Activated T-cell treated with anti-CD3 and anti-CD28 coated beads for 48 hours (primary cell): Measurements from ENCODE around the gene MRAP.
"Not testable (repeated sequence)": the region's sequence is repeated elsewhere in the genome, so short reads cannot be mapped to it uniquely, and the experiment has no call there.

Source experiments
- DNase-seq: peaks from one replicate; pipeline ENCODE4 v3.0.0-alpha.2; 2020; ENCODE audit warnings: low read depth

Gene MRAP

DNA sequence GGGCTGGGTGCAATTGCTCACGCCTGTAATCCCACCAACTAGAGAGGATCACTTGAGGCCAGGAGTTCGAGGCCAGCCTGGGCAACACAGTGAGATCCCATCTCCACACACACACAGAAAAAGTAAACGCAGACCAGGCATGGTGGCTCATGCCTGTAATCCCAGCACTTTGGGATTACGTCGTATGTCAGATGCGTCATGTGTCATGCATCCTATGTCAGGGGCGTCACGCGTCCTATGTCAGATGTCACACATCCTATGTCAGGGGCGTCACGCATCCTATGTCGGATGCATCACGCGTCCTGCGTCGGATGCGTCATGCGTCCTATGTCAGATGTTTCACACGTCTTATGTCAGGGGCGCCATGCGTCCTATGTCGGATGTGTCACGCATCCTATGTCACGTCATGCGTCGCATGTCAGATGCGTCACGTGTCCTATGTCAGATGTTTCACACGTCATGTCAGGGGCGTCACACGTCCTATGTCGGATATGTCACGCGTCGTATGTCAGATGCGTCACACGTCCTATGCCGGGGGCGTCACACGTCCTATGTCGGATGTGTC is 1.5 kb downstream of the MRAP start:
- DNase-seq, result no peak

DNA sequence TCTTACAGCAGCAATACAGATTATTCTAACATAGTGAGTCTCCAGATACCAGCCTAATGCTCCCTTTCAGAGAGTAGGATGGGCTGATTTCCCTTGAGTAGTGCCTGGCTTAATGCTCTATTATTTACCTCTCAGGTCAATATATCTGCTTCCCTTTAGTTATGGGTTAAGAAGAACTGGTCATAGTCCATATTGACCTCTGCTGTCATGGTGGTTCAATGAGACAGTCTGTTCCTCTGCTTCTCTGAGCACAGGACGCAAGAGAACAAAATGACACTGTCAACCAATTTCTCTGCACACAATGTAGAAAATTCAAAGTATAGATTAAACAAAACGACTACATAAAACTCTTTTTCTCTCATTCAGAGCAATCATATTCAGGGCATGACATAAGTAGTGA is 2.9 kb downstream of the MRAP start:
- DNase-seq, result no peak

- DNase-seq, result no peak
These were observed 3.9 kb downstream of the MRAP start for GRCh38 chr21:32302560-32302959.

DNA sequence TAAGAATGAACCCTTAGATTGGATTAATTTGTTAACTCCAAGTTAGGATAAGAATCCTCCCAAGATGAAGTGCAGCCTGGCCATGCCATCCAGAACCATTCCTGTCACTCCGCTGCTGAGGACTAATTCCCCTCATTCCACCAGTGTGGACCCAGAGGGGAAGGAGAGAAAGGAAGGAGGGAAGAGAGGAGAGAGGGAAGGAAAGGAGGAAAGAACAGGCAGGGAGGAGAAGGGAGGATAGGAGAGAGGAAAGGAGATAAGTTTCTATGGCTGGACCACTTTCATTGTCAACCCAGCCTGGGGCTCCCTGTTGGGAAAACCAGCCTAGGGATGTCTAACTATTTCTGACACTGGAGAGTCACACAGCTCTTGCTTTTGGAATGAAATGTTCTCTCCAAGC is 4.7 kb downstream of the MRAP start:
- DNase-seq, result no peak

DNA sequence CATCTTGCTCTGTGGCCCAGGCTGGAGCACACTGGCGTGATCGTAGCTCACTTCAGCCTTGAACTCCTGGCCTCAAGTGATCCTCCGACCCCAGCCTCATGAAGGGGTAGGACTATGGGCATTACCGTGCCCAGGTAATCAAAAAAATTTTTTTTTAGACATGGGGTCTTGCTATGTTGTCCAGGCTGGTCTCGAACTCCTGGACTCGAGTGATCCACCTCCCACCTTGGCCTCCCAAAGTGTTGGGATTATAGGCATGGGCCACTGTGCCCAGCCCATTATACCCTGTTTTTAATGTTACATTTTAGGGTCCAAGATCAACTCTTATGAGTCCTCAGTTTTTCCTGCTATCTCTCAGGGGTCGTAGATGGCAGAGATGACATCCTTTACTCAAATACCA is 6.3 kb downstream of the MRAP start:
- DNase-seq, result no peak

DNA sequence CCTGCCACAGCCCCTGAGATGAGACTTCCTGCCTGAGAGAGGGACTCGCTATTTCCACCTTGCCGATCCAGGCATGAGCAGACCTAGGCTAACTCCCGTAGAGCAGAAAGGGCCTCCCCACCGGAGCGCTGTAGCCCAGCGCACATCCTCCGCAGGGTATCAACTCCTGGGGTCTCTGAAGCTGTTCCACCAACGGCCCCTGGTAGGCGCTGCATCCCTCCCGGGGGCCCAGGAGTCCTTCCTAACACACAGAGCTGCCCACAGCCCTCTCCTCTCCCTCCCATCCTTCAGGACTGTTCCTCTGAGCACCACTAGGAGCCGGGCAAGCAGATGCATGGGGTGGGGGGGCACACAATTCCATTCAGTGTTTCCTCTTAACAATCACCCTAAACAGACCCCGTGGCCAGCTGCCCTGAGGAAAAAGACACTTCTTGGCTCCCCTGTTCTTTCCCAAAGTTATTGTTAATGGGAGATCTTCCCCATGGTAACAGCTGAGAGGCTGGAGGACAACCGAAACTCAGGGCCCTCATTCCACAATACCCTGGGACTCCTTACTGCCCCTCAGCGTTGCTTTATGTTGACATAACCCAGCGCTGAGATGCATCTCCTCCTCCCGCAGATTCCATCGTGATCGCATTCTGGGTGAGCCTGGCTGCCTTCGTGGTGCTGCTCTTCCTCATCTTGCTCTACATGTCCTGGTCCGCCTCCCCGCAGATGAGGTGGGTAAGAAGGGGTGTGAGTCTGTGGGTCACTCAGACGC is 7.5 kb downstream of the MRAP start:
- DNase-seq, result no peak

- no peak for DNase-seq
These were observed 9.1 kb downstream of the MRAP start for GRCh38 chr21:32307706-32308105.

DNA sequence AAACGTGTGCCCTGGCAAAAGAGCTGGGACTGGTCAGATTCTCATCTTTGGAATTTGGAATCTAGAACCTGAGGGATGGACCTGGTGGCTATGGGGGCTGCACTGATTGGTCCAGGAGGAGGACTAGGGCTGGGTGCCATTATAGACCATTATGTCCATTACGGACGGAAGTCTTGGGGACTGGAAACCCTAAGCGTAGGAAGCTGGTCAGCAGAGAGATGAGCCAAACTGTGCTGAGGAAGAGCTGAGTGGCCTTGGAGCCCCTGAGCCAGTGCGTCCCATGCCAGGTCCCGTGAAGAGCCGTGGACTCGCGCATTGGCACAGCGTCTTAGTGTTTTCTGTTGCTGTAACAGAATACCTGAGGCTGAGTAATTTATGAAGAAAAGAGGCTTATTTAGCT is 10.0 kb downstream of the MRAP start:
- DNase-seq, result no peak

DNA sequence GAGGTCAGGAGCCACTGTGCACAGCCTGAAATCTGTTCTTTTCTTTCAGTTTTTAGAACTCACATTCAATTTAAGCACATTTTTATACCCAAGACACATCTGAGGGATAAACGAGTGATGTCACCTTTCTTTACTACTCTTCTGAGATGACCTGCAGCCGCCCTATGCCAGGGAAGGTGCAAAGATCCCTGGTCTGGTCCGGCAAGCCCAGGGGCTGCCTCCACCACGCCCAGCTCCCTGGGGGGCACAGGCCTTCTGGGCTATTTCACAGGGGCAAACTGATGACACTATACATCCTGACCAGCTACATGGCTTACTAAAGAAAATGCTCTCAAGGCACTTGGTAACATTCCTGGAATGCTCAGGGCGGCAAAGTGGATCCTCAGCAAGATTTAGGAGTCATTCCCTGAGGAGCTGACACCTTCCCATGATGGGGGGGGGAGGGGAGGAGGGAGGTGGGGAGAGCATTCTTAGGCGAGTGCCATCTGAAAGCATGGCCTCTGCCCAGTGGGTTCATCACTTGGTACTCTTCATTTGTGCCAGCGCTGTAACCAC is 11.3 kb downstream of the MRAP start:
- DNase-seq, result no peak

- not testable (repeated sequence) for DNase-seq
These were observed 12.3 kb downstream of the MRAP start for GRCh38 chr21:32310976-32311375.

DNA sequence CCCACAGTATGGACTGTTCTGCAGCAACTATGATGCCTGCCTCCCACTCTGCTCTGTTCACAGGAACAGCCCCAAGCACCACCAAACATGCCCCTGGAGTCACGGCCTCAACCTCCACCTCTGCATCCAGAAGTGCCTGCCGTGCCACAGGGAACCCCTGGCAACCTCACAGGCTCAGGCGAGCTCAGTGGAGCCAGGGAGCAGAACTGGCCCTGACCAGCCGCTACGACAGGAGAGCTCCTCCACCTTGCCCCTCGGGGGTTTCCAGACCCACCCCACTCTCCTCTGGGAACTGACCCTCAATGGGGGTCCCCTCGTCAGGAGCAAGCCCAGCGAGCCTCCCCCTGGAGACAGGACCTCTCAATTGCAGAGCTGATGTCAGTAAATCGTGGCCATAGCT is 13.0 kb downstream of the MRAP start:
- DNase-seq, result no peak

DNA sequence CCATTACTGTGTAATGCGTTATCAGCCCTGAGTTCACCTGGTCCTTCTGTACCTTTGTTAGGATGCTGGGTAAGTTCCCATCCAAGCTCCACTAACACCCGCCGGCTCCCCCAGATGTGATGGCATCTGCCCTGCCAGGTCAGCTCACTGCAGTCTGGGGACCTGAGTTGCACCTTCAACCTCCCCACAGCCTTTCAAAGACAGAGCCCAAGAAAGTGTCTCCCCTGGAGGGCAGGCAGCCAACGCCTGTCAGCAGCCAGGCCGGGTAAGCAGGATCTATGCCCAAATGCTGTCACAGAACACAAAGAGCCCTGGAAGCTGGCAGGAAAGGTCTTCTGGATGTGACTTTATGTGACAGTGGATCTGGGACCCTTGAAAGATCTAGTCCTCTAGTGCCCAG is 13.7 kb downstream of the MRAP start:
- DNase-seq, result no peak

DNA sequence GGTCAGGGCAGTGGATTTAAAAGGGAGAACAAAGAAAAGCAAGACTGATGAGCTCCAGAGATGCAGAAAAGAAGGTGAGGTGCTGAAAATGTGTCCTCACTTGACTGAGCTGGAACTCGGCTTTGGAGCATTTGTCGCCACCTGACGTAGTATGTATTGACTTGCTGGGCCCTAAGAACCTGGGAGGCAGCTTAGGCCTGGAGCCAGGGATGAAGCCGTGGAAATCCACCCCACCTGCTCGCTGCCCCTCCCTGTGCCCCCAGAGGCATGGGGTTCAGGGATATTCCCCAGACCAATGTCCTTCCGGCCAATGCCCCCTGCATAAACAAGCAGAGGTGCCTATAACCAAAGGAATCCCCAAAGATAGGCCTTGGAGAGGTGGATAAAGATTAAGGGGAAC is 14.3 kb downstream of the MRAP start:
- DNase-seq, result no peak

GRCh38 chr21:32314806-32315205 is 16.2 kb downstream of the MRAP start:
- no peak for DNase-seq

DNA sequence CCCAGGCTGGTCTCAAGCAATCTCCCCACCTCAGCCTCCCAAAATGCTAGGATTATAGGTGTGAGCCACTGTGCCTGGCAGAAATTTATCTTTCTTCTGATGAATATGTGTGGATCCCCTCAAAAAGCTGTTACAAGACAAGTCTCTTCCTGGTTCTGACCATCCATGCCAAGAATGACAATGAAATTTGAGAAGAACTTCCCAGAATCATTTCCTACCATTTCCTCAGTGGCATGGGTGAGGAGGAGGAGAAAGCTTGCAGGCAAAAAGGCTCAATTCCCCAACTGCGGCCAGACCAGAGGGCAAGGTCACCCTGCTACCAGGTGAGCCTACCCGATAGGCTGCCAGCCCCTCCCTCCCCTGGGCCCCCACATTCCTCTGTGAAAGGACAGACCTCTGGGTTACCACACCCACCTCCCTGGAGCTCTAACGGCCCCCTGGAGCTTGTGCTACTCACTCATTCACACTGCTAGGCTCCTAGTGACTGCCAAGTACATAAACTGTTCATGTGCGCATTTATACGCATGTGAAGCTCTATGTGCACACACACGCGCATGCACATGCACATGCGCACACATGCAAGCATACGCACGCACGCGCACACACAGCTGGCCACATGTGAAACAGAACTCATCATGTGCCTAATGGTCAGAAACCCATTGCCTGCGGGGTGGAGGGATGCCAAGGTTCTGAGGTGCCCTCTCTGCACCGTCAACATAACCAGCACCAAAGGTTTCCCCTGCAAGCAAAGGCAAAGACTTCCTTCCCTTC is 17.0 kb downstream of the MRAP start:
- DNase-seq, result no peak

DNA sequence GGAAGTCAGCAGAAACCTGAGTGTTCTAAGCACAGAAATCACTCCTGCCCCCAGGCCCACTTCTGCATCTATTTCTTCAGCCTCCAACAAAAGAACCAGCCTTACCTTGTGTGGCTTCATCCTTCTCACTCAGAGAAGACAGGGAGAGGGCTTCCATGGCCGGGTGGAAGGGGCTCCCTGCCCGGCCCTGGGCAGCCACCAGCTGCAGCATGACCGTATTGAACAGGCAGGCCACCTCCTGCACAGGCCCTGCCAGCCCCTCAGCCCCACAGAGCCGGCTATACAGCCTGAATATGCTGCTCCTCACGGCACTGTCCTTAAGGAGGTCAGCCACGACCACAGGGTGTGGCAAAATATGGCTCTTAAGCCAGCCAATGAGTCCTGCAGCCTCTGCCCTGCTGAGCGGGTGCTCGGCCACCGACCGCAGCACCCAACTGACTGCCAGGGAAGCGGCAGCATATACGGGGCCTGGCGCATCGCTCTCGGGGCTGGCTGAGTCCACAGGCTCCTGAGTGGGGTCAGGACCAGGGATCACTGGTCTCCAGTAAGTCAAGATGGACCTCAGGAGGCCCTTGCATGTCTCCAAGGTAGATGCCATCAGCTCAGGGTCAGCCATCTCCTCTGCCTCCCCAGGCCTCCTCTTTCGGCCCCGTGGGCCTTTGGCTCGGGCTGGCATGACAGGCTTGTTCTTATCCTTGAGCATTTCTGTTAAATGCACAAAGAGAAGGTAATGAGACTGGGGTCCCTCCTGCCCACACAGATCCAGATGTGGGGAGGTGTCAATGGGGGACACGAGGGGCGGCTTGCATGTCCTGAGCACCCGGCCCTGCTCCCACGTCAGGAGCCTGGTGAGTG is 17.9 kb downstream of the MRAP start:
- DNase-seq, result no peak

DNA sequence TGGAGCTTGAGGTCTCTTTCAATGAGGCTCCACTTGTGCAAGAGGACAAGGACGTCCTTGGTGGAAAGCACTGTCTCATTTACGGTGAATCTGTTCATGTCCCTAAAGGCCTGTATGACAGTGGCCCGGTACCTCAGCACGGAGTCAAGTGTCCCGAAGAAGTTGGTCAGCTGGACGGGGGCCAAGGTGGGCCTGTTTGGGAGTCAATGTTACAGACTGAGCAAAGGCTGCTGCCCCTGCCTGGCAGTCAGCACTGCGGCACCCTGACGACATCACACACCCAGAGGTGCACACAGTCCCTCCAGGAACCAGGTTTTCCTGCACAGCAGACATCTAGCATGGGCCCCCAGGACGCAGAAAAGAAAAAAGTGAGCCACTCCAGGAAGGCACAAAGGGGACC is 19.1 kb downstream of the MRAP start:
- DNase-seq, result no peak

DNA sequence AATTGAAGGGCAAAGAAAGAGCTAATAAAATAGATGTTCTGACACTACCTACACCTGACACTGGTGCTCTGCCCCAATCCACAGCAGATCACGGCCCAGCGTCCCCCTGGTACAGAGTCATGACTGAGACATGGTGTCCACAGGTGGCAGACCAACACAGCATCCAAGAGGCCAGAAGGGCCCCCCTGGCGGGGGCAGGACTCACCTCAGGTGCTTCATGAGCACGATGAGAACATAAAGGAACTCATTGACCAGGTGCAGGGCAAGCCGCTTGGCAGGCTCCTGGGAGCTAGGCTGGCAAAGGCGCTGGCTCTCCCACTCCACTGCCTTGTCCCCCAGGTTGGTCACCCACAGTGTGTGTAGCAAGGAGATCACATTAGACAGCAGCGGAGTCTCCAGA is 20.4 kb downstream of the MRAP start:
- DNase-seq, result no peak

DNA sequence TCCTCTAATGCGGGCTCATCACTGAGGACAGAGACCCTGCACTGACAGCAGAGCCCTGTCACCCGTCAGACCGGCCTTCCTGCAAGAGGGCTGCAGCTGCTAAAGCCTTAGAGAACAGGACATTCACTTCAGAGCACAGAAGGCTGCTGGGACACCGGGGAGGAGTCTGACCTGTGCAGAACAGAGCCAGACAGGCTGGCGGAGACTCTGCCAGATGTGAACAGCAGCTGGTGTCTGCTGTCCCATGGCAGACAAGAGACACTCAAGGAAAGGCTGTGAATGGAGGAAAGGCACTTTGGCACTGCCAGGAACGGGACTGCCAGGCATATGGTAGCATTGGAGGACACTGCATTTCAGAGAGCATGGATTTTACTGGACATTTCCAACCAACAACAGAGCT is 21.4 kb downstream of the MRAP start:
- no peak for DNase-seq

- no peak for DNase-seq
These were observed 22.1 kb downstream of the MRAP start for GRCh38 chr21:32320726-32321125.

DNA sequence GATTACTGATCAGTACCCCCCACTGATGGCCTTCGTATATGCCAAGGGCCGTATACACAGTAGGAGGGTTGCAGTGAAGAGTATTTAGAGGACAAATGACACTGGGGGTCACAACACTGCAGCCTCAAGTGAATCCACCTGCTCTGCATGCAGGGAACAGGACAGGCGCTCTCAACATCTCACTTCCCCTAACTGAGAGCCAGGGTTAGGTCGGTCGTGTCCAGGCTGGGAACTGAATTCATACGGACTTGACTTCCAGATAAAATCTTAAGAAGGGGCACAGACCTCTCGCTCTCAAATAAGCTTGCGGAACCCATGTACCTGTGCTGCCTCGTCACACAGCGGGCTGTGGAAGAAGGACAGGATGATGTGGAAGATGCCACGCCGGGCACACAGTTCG is 22.8 kb downstream of the MRAP start:
- no peak for DNase-seq

GRCh38 chr21:32322103-32322502 is 23.4 kb downstream of the MRAP start:
- DNase-seq, result no peak
